Measurements from ENCODE around the gene HOXD11.

The HOXD11 gene

DNA sequence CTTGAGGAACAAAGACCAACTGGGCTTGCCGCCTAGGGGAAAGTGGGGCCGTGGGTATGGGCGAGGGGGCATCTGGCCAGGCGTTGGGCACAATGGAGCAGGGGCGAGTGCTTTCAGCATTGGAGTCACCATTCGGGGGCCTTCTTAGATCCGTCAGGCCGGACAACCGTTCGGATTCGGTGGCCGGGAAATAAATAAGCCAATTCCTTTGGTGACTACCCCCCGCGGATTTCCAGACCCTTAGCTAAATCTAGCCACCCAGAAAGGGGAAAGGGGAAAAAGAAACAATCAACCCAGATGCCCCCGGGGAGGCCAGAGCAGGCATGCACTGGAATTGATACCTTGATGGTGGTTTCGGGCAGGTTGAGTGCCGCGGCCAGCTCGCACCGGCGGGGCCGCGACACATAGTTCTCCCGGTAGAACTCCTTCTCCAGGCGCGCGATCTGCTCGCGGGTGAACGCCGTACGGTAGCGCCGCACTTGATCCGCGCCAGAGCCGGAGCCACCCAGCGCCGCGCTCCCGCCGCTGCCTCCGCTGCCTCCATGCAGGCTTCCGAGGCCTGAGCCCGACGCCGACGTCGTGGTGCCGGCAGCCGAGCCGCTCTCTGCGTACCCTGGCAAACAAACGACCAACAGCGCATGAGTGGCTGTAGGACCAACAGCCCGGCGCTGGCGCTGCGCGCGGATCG, 25.1 kb upstream of the HOXD11 start:
- DNase-seq: no peak

DNA sequence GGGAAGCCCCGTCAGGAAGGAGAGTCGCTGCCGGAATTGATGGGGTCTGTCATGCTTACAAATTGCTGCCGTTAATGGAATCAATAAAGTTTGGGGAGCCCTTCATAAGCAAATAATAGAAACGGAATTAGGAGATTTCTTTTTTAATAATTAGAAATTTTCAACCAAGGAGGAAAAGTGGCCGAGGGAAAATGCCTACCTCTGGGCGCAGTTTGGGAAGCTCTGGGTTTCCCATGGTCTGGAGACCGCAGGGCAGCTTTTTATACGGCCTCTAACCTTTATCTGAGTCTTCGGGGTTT, 24.6 kb upstream of the HOXD11 start:
- no peak for DNase-seq

DNA sequence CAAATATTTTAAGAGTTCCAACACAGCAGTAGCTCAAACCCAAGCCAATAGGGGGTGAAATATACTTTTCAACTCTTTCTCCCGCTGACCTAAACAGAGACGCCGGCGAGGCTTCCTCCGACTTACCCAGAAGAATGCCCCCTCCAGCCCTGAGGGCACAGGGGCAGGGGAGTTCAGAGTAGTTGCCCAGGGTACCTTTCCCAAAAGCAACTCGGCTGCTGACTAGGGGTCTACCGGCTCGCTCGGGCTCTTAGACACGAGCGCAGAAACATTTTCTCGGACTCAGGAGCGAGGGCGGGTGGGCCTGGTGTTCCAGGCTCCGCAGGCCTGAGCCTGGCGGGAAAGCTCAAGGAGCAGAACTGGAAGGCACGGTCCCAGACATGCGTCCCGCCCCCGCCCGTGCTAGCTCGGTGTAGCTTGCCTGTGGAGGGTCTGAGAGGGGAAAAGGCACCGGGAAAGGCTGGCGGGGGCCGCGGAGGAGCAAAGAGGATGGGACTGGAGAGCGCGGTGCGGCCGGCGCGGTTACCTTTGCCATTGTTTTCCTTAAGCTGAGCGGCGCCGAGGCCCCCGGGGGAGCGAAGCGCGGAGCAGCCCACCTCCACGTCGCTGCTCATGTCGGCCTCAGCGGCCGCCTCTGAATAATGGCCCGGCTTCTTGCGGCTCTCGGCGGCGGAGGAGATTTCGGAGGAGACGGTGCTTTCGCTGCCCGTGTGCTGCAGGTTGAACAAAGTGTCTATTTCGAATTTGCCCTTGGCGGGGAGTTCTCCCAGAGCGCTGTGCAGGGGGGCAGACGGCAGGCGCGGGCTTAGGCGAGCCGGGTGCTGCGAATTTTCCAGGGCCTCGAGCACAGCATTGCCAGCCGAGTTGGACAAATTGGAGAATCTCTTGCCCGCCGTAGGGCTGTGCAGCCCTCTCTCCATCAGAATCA, 24.0 kb upstream of the HOXD11 start:
- no peak for DNase-seq

DNA sequence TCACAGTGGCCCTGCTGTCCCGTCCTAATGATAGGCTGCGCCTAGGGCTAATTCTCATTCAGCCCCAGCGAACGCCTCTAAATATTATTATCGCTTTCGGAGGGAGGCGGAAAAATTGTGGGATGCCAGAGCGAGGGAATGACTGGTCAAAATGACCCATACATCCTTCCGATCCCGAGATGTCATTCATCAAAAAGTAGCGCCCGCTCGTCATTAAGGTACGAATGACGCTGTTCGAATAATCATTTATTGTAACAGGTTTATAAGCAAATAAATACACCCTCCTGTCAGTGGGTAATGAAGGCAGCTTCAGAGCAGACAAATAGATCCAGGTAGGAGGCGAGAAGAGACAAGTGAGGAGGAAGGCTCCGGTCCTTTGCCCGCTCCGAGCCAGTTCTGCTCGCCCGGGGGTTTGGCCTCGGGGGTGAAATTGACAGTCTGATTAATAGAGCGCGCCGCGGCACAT, 23.3 kb upstream of the HOXD11 start, which contains the start of gene EVX2:
Gene EVX2, minus strand, starts transcription at position 167 of the 466 bp plus-strand sequence. CDS start 186 bp downstream, outside the sequence.
- DNase-seq: no peak

DNA sequence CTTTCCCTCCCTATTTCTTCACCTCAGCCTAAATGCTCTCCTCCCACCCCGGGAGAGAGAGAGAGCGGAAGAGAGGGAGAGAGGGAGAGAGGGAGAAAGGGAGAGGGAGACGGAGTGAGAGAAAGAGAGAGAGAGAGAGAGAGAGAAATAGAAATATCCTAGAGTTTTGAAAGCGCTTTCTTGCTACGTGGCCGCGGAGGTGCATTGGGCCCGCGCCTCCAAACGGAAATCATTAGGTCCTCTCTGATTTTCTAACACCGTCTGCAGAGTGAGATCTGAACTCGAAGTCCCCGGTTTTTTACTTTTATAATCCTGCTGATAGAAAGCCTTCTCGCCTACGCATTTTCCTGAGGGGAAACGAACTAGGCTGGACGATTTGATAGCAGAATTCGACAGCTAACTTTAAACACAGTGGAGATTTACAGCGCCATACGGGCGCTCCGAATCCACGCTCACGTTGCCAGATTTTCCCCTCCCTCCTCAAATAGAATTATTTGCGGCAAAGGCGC, 22.4 kb upstream of the HOXD11 start:
- no peak for DNase-seq

DNA sequence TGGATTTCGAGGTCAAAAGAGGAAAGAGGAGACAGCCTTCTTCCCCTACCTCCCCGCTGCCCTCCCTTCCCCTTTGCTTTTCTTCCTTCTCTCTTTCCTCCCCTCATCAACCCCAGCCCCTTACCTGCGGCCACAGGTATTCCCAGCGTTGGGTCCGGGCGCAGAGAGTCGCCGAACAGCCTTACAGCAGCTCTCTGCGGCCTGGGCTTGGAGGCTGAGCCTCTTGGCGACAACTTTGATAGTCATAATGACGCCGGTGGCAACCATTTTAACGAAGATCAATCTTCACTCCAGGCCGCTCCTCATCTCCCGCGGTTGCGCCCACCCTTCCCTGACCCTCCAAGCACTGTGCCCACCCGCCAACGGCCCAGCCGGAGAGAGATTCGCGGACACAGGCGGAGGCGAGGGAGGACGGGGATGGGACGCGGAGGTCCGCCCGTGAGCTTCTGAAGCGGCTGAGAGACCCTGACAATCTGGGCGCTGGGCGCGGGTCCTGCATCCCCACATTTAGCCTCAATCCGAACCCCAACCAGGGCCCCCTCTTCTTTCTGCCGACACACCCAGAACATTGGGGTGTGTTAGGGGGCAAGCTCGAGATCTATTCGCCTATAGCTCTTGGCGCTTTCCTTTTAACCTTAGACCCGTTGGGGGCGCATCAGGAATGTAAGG, 21.8 kb upstream of the HOXD11 start:
- no peak for DNase-seq

DNA sequence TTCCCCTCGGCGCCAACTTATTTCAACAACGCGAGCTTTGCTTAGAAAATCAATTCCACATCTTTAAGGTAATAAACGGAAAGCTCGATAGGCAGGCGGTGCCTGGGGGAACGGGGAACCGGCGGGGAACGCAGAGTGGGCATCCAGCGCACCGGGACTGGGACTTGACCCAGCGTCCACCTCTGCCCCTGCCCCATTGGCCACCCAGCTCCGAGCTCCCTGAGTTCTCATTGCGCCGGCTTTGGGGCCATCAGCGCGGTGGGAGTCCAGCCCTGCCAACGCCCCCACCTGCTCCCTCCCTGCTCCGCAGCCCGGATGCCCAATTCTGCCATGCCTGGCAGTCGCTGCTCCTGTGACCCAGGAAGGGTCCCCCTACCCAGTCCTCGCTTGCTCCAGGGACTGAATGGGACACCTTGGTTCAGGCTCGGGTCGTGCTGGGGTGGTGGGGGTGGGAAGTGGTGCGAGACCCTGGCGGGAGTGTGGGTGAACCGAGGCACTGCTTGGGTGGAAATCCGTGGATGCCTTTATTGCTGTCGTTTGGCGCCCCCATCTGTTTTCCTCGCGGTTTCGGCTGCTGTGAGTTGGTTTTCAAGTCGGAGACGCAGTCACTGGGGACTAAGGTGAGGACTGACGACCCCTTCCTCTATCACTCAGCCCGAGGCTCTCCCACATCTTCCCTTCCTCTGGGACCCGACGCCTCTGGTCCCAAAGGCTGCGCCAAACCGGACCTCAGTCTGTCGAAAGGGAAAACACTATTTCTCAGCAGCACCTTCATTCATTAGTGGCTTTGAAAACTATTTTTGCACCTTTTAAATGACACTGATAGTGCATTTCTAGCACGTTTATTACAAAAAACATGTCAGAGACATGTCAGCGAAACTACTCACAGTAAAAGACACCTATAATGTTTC, 21.0 kb upstream of the HOXD11 start:
- DNase-seq: no peak

DNA sequence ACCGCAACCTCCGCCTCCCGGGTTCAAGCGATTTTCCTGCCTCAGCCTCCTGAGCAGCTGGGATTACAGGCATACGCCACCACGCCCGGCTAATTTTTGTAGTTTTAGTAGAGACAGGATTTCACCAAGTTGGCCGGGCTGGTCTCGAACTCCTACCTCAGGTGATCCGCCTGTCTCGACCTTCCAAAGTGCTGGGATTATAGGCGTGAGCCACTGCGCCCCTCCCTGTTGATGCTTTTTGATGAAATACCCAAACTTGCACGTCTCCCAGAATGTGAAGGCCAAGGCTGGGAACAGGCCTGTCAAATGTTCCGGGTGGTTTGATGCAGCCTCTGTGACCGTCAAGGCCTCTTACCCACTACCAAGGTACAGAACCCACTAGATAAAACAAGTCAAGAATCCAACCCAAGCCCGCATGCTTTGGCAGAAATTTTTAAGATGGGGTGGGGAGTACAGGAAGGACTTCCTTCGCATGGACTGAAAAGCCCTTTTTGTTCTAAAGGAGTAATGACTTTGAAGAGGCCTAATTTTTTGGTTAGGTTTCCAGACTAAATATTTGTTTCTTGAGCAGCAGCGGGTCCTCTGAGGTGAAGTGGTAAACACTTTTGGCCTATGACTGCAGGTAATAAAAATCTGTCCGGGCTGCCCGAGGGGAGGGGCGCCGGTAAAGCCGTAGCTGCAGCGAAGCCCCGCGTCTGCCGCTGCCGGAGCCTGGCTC, 19.6 kb upstream of the HOXD11 start:
- DNase-seq: no peak

DNA sequence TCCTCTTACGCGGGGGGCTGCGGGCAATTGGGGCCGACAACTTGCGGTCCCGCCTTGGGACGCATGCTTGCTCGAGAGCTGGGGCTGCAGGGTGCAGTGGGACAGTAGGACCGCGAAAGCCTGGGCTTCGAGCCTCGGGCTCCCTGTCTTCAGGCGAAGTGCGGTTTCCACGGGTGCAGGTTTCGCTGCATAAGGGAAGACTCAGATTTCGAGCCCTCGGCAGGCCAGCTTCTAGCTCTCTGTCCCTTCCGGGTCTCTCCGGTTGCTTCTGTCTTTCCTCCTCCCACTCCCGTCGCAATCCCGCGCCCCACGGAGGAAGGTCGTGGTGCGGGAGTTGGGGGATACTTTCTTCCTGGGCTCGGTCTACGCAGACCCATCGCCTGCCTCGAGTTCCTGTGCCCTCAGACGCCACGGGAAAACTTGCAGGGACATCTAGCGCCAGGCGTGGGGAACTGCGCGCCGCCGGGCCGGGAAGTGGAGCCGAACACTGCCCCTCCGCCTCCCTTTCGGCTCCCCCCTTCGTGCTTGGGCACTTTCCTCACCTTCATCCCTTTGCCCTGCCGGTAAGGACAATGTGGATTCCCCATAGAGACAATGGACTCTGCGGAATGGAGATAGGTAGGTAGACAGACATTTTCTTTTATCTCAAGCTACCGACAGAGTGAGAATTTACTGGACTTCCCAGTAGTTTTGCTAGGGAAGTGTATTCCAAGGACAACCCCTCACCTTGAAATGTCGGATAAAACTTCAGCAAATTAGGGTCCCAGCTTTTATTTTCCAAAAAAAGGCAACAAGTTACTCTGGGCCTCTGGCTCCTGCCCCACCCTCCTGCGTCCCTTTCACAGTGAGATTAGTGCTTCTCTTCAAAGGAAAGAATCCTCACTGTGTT, 18.8 kb upstream of the HOXD11 start:
- no peak for DNase-seq

DNA sequence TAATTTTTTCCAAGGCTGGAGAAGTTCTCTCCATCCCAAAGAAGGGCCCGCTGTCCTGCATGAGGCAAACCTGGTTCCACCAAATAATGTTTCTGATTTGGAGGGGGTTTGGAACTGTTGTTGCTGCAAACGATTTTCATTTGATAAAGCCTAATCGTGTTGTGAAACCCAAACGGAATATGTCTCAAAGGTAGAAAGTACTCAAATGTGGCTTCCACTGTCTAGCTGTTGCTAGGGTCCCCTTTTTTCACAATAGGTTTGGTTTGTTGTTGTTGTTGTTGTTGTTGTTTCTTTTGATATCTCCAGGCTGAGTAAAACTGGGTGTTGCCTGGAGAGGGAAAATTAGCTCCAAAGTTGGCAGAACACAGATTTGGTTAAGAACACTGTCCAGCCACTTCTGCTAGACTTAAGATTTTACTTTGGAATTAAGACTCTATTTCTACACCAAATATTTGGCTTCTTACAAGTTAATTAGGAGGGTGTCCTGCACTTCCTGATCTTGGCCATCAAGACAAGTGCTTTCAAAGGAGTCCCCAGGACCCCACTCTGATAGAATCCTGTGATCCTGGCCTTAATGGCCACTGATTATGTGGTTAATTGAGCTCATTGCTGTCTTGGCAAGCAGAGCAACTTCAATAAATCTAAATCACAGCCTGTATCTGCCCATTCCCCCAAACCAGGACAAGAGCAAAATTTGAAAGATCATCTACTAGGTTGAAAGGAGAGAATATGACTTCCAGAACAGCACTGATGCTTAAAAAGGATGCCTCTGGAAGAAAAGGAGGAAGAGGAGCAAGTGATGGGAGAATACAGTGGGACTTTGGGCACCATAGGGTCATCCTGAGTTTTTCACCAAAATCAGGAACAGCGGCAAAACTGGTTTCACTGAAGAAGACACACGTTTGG, 17.9 kb upstream of the HOXD11 start:
- DNase-seq: no peak

DNA sequence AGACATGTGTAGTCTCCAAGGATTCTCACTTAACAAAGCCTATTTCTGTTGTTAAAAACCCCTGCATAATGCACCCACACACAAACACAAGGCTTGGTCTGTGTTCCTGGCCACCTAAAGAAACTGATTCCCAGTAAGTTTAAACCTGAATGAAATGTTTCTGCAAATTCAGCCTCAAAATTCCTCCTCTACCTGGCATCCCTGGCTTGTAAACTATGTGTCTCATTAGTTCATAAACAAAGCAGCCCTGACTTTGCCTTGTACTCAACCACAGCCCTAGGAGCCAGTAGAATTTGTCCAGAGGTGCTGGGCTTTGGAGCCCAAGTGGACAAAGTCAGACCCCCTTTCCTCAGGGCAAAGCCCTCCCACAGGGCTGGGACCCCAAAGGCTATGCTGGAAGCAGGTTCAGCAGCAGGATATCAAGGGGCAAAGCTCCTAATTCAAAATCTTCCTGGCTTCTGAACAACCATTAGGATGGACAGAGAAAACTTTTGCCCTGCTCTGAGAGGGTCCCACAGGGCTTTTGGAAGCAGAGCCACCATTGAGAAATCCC, 17.2 kb upstream of the HOXD11 start:
- no peak for DNase-seq

DNA sequence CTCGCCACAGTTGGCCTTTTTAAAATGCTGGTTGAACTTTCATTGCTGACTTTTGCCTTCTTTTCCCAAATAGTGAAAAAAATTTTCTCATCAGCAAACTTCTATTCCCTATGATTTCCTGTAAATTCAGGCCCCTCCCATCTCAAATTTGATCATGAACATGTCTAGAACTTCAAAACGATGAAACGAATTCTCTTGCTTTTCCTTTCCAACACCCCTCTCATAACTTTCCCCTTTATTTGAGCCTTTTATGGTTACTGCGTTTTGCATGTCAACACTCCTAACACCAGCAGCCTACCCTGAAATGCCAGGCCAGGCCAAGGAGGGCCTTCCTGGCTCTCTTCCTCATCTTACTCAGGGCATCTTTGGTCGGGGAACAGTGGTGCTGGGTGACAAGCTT, 16.2 kb upstream of the HOXD11 start:
- no peak for DNase-seq

DNA sequence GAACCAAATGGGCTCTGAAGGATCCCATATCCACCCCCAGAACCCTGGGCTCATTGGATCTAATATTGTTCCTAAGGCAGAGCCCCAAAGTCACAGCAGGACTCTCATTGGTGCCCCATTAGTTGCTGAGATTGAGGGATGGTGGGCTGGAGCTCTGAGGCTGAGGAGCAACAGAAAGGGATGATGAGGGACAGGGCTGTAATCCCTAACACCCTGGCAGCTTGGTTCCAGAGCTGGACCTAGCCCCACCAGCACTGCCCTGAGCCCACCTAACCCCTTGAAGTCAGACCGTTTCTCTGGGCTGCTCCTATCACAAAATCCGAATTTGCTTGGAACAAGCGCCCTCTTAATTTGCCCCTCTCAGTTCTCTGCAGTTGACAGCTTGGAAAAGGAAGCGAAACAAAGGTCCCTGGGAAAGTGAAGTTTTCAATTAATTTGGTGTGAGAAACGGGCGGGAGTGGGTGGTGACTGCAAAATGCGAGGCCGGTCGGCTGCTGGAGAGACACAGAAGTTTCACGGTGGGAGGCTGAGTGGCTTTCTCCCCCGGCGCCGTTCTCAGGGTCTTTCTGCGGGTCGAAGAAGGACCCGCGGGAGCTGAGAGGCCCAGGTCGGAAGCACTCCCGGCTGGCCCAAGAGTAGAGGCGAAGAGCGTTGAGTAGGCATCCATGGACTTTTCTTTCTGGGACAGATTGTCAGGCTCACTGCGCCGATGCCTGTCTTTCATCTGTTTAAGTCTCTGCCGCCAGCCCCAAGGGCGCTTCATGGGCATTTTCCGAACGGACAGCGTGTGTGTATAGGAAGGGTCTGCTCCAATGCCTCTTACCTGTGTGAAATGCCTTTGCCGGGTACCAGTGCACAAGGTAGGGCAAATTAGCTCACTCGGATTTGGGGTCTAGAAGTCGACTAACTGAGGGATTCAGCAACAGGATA, 15.5 kb upstream of the HOXD11 start:
- no peak for DNase-seq

DNA sequence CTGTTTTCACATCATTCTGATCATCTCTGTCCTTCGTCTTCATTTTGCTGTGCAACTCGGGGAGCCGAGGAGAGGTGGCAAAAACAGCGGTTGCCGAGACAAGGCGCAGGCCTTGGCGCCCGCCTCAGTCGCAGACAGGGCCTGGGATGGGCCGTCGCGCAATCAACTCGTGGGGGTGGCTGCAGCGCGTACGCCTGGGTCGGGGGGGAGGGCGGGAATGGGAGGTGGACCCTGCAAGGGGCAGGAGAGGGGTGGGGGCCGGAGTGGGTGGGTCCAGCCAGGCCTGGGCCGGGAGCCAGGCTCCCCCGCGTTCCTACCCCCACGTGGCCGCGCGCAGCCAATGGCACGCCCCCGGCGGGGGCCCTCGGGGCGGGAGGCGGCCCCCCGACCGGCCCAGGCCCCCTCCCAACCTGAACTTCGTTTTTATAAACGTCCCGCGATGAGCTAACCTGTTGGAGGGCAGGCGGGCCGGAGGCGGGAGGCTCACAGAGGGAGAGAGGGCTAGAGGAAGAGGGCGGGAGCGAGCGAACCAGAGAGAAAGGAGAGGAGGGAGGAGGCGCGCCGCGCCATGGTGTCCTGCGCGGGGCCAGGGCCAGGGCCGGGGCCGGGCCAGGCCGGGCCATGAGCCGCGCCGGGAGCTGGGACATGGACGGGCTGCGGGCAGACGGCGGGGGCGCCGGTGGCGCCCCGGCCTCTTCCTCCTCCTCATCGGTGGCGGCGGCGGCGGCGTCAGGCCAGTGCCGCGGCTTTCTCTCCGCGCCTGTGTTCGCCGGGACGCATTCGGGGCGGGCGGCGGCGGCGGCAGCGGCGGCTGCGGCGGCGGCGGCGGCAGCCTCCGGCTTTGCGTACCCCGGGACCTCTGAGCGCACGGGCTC, 14.6 kb upstream of the HOXD11 start, which contains the start of gene HOXD13:
Gene HOXD13, plus strand, starts transcription at position 452 of the 875 bp plus-strand sequence. Its CDS starts 170 bp downstream, at position 622.
- no peak for DNase-seq

DNA sequence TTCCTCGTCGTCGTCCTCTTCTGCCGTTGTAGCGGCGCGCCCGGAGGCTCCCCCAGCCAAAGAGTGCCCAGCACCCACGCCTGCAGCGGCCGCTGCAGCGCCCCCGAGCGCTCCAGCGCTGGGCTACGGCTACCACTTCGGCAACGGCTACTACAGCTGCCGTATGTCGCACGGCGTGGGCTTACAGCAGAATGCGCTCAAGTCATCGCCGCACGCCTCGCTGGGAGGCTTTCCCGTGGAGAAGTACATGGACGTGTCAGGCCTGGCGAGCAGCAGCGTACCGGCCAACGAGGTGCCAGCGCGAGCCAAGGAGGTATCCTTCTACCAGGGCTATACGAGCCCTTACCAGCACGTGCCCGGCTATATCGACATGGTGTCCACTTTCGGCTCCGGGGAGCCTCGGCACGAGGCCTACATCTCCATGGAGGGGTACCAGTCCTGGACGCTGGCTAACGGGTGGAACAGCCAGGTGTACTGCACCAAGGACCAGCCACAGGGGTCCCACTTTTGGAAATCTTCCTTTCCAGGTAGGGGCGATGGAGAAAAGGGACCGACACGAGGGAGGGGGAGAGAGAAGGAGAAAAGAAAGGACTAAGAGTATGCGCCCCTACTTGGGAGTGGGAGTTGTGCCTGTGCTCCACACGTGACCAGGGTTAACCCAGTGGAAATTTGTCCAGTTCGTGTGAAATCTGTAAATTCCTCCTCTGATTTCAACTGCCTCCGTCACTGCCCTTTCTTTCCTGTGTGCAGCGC, 13.8 kb upstream of the HOXD11 start:
- DNase-seq: no peak

DNA sequence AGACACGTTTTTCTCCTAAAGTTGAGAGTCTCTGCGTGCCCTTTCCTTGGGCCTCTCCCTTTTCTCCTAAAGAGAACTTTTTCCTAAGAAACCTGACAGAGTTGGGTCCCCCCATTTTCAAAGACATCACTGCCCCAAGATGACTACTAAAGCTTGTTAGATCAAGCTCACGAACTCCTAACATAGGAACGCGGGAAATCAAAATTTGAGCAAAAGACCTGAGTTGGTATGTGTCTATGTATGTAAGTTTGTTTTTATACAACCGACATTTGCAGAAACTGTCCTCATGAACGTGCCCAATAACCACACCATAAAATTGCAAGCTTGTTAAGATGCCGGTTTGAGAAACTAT, 13.2 kb upstream of the HOXD11 start:
- no peak for DNase-seq

Data from kidney glomerular epithelial cell (primary cell).